OCI-LY1 (cell line): Measurements from ENCODE around the gene ENOX2.

Experiments used
- CTCF ChIP-seq: fragments of 200-600 bp; sonication (generic), shearing (Covaris generic); IDR thresholded peaks from 2 replicates; pipeline ENCODE4 v1.5.1; 2017; ENCODE audit warnings: mild to moderate bottlenecking, antibody characterized with exemption, low read length, moderate library complexity, mixed read lengths
- EZH2 ChIP-seq: fragments of 200-600 bp; sonication (generic), shearing (Covaris generic); IDR thresholded peaks from 2 replicates; pipeline ENCODE4 v1.8.0; 2017; ENCODE audit warnings: borderline replicate concordance, mixed run types, mild to moderate bottlenecking, antibody characterized with exemption, low read length, moderate library complexity, mixed read lengths

GRCh38 chrX:130705591-130705990 is 197.4 kb downstream of the ENOX2 start:
- TF ChIP-seq CTCF (no peak), EZH2 (no peak)
